Cortex of kidney (tissue), 1 donor: Measurements from ENCODE around the gene PCBP2.
A peak's percentile ranks its signal among the peaks of the same experiment; 100 is the strongest.
"Not testable (repeated sequence)": the region's sequence is repeated elsewhere in the genome, so short reads cannot be mapped to it uniquely, and the experiment has no call there.

Experiments used
- DNase-seq: peaks from one replicate; lab custom pipeline; 2025; lab: John Stamatoyannopoulos, UW

Gene PCBP2

DNA sequence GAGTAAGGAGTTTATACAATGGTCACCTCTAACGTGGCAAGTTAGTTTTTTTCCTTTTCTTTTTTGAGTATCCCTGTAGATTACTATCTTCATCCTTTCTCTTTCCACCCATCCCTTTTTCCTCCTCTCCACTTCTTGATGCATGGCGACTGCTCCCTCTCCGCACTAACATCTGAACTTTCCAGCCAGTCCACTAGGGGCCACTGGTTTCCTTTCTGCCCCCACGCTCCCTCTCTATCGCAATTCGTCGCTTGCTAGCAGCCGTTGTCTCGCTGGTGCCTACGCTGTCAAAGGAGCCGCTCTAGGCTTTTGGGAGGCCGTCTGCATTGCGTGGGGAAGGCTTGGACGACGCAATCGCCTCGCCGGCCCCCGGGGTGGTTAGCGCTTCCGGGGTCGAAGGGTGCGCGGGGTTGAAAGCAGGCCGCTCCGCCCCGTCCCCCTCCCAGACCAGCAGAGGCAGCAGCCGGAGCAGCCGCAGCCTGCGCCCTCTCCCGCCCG lies at the start of gene PCBP2:
Gene PCBP2, plus strand, starts transcription at position 442 of the 498 bp plus-strand sequence. CDS start 2,699 bp downstream, outside the sequence.
- peak; percentile 95 for DNase-seq

DNA sequence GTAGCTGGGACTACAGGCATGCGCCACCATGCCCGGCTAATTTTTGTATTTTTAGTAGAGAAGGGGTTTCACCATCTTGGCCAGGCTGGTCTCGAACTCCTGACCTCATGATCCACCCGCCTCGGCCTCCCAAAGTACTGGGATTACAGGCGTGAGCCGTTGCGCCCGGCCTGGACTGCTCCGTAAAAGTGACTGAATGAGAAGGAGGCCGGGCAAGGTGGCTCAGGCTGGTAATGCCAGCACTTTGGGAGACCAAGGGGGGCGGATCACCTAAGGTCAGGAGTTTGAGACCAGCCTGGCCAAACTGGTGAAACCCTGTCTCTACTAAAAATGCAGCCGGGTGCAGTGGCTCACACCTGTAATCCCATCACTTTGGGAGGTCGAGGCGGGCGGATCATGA lies 49.6 kb upstream of the PCBP2 start:
- DNase-seq: not testable (repeated sequence)

DNA sequence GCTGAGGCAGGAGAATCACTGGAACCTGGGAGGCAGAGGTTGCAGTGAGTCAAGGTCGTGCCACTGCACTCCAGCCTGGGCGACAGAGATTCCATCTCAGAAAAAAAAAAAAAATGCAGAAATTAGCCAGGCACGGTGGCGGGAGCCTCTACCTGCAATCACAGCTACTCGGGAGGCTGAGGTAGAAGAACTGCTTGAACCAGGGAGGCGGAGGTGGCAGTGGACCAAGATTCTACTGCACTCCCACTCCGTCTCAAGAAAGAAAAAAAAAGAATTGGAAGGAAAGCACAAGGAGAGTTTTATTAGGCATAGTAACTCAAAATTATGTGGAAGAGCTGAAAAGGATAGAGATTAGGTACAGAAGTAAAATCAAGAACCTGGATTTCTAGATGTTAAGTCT lies 49.0 kb upstream of the PCBP2 start:
- DNase-seq: no peak

DNA sequence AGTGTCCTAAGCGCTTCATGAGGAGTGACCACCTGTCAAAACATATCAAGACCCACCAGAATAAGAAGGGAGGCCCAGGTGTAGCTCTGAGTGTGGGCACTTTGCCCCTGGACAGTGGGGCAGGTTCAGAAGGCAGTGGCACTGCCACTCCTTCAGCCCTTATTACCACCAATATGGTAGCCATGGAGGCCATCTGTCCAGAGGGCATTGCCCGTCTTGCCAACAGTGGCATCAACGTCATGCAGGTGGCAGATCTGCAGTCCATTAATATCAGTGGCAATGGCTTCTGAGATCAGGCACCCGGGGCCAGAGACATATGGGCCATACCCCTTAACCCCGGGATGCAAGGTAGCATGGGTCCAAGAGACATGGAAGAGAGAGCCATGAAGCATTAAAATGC lies 41.0 kb upstream of the PCBP2 start:
- DNase-seq: no peak

DNA sequence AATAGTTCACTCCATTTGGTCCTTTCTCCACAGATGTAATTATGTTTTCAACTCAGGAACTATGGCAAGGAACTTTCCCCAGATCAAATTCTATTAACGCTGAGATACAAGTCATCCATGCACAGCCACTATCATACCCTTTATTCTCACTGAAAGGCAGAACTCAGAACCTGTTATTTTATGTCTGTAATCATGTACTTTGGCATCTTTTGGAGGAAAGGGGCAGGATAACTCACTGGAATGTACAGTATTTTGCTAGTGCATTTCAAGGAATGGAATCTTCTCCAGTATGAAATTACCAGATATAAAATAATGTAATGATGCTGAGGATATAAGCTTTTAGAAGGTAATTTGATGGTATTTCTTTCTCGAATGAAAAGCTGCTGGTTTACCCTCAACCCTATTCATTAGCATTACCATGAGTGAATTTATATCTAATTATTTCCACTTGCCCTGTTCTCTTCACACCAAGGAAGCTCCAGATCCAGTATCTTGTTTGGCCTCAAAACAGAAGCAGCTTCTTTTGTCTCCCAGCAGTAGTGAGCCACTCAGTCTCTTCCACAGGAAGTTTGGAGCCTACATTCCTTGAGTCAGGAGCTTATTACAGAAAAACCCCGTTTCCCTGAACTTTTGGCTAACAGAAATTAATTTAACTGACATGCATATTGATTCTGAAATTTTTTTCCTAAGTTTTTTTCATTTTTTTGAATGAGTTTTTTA lies 38.3 kb upstream of the PCBP2 start:
- DNase-seq: no peak

DNA sequence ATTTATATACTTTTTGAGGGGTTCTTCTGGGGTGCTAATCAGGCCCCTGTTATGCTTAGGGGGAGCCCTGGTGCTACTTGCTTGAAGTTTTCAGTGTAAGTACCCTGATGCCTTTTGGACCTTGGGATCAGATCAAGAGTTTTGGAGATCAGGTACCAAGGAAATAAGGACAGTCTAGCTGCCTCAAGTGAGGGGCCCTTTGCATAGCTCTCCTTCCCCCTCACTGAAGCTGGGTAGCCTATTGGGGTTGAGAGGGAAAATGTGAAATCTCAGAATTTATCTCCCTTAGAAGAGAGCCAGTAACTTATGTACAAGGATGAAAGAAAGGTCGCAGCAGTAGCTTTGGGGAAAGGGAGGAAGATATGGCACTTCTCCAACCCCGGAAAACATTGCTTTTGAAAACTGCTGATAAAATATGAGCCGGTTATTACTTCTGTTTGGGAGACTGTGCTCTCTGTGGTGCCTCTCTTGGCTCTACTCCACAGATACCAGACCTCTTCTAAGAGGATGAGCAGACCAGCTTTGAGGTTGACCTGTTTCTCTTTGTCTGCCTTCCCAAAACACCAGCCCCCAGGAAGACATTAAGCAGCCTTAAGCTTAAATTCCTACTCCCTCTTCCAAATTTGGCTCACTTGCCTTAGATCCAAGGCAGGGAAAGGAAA lies 37.0 kb upstream of the PCBP2 start:
- no peak for DNase-seq

DNA sequence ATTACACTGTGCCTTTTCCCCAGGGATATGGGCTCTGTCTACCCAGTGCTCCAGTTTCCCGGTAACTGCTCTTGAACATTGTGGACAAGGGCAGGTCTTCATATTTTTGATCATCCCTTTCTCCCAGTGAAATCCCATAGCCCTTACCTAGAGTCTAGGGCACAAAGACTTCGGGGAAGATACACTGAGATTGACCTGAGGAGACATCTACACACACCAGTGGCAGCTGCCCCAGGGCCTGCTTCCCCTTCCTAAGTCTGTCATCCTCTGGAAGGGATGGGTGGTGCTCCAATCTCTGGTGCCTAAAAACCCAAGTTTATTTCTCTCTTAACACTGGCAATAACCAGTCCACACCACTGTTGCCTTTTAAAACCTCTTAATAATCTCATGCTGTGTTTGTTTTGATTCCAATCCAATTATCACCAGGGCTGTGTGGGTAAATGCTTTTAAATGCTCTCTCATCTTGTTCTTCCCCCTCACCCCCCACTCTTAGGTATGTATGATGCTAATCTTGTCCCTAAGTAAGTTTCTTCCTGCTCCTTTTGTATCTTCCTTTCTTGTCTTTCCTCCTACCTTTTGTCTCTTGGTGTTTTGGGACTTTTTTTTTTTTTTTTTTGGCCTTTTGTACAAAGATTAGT lies 36.0 kb upstream of the PCBP2 start:
- DNase-seq: not testable (repeated sequence)

DNA sequence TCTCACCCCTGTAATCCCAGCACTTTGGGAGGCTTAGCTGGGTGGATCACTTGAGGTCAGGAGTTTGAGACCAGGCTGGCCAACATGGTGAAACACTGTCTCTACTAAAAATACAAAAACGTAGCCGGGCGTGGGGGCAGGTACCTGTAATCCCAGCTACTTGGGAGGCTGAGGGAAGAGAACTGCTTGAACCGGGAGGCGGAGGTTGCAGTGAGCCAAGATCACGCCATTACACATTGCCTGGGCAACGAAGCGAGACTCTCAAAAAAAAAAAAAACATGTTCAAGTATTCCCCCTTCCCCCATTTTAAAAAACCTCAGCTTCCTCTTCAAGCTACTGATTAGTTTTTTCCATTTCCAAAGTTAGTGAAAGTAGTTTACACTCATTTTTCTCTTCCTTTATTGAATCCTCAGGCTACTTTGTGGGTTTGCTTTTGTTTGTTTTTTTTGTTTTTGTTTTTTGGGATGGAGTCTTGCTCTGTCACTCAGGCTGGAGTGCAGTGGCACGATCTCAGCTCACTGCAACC lies 34.5 kb upstream of the PCBP2 start:
- DNase-seq: not testable (repeated sequence)

DNA sequence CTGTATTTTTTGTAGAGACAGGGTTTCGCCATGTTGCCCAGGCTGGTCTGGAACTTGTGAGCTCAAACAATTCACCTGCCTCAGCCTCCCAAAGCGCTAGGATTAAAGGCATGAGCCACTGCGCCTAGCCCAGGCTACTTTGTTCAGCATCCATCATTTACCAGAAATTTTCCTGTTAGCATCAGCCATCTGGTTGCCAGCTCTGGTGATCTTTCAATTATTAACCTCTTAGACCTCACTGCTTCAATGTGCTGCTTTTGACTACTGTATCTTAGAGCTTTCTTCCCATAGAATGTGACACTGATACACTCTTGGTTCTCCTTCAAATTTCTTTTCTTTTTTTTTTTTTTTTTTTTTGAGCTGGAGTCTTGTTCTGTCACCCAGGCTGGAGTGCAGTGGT lies 33.7 kb upstream of the PCBP2 start:
- DNase-seq: no peak

DNA sequence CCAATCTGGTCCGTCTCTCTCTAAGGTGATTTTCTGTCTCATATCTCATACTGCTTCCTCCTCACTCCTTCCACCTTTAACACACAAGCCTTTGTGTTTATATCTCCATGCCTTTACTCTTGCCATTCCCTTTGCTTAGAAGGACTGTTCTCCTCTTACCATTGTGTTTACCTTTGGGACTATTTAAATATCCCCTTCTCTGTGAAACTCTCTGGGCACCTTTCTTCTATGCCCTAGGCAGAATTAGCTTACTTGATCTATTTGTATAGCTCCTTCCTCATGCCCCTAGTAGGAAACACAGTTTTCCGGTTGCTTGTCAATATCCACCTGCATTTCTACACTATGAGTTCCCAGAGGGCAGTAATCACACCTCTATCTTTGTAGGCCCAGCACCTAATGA lies 32.1 kb upstream of the PCBP2 start:
- DNase-seq: no peak

DNA sequence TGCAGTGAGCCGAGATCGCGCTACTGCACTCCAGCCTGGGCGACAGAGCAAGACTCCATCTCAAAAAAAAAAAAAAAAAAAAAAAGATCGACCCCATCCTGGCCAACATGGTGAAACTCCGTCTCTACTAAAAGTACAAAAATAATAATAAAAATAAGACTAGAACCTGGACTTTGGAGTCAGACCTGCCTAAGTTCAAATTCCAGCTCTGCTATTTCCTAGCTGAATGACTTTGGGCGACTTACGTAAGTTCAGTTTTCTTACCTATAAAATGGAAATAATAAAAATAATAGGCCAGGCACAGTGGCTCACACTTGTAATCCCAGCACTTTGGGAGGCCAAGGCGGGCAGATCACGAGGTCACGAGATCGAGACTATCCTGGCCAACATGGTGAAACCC lies 29.7 kb upstream of the PCBP2 start:
- not testable (repeated sequence) for DNase-seq

DNA sequence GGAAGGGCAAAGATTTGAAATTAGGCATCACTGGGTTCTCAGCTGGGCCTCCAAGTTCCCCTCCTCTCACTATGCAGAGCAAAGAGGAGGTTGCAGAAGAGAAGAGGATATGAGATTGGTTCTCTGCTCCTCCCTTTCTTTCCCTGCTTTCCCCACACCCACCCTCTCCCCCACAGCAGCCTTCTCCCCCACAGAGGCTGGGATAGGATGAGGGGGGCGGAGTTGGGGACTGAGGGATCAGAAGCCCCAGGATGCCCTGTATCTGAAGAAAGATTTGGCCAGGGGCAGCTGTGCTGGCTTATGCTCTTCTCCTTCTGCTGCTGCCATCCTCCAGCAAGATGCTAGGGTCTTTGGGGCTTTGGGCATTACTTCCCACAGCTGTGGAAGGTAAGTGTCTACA lies 28.3 kb upstream of the PCBP2 start, which contains the start of gene AMHR2:
Gene AMHR2, plus strand, starts transcription at position 259 of the 400 bp plus-strand sequence. Its CDS starts 80 bp downstream, at position 339.
- no peak for DNase-seq

DNA sequence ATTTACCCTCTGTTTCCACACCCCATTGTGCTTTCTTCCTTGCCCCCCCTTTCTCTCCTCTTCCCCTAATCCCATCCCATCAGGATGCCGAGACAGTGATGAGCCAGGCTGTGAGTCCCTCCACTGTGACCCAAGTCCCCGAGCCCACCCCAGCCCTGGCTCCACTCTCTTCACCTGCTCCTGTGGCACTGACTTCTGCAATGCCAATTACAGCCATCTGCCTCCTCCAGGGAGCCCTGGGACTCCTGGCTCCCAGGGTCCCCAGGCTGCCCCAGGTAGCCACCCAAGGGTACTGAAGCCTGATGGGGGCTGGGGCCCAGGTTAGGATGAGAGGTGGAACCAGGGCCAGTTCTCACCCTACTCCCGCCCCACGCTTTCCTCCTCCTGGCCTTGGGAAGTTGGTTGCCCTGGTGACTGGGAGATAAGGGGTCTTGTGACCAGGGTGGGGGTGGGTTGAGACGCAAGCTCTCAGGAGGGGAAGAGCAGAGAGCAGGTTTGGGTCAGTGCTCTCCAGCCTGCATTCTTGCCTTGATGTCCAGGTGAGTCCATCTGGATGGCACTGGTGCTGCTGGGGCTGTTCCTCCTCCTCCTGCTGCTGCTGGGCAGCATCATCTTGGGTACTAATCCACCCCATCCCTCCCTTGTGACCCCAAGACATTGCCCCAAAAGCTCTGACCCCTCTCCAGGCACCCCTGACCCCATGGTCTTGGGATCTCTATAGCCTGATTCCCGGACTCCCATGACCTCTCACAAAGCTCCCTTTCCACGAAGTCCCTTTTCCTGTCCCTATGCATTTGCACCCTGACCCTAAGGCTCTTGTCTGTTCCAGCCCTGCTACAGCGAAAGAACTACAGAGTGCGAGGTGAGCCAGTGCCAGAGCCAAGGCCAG lies 27.0 kb upstream of the PCBP2 start:
- DNase-seq: no peak

DNA sequence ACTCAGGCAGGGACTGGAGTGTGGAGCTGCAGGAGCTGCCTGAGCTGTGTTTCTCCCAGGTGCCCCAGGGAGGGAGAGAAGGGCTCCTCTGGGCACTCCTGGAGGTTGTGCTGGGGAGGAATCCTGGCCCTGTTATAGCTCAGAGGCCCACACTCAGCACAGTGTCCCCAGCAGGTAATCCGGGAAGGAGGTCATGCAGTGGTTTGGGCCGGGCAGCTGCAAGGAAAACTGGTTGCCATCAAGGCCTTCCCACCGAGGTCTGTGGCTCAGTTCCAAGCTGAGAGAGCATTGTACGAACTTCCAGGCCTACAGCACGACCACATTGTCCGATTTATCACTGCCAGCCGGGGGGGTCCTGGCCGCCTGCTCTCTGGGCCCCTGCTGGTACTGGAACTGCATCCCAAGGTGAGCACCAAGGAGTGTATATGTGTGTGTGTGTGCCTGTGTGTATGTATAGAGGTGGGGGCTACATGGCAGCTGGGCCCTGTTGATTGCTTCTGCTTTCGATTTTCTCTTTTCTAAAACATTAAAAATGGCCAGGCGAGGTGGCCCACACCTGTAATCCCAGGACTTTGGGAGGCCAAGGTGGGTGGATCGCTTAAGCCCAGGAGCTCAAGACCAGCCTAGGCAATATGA lies 26.3 kb upstream of the PCBP2 start:
- DNase-seq: no peak

DNA sequence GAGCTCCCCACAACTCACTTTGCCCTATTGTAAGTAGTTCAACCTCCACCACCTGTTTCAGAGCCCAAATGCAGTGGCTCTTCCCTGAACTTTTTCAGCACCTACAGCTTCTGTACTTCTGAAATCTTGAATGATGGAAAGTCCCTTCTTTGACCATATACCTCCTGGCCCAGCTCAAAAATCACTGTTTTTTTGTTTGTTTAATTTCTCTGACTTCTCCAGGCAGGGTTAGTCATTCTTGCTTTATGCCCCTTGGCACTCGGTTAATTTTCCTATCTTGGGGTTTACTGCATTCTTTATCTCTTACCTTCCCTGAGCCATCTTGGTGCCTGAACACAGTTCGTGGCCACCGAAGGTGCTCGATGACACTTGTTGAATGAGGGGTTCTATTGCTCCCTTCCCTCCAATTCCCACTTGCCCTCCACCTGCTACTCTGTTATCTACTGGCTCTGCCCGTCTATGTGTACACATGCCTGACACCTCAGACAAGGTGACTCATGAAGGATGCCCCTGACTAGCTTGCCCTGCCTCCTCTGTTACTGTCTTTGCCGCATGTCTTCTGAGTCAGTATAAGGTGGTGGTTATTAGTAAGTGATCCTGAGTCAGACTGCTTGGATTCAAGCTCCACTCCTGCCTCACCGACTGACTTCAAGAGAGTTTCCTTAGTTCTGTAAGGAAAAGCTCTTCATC lies 23.9 kb upstream of the PCBP2 start:
- no peak for DNase-seq

DNA sequence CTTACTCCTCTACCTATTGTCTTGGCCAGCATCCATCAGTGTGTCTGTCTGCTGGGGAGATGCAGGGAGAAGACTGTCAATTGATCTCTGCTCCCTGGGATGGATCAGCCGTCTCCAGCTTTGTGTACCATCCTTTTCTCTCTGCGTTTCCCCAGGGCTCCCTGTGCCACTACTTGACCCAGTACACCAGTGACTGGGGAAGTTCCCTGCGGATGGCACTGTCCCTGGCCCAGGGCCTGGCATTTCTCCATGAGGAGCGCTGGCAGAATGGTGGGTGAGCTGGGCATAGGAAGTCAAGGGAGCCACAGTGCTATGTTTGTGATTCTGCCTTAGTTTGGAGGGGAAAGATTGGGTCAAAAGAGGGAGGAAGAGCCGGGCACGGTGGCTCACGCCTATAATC lies 23.2 kb upstream of the PCBP2 start:
- DNase-seq: no peak

DNA sequence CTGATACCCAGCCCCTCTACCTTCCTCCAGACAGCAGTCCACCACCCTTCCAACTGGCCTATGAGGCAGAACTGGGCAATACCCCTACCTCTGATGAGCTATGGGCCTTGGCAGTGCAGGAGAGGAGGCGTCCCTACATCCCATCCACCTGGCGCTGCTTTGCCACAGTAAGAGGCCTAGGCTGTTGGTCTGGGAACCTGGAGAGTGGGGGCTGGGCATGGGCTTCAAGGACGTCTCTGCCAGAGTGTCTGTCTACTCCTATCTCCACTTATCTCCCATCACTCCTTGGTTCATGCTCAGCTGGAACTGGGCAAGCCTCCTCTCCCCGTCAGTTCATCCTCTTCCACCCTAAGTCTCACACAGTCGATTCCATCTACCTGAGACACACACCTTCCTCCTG lies 21.8 kb upstream of the PCBP2 start:
- DNase-seq: no peak

DNA sequence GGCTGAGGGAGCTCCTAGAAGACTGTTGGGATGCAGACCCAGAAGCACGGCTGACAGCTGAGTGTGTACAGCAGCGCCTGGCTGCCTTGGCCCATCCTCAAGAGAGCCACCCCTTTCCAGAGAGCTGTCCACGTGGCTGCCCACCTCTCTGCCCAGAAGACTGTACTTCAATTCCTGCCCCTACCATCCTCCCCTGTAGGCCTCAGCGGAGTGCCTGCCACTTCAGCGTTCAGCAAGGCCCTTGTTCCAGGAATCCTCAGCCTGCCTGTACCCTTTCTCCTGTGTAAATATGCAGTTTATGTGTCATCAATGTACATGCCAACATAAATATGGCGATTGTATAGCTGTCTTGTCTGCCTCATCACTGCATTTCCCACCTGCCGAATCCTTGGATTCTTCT lies 20.7 kb upstream of the PCBP2 start:
- DNase-seq: no peak

DNA sequence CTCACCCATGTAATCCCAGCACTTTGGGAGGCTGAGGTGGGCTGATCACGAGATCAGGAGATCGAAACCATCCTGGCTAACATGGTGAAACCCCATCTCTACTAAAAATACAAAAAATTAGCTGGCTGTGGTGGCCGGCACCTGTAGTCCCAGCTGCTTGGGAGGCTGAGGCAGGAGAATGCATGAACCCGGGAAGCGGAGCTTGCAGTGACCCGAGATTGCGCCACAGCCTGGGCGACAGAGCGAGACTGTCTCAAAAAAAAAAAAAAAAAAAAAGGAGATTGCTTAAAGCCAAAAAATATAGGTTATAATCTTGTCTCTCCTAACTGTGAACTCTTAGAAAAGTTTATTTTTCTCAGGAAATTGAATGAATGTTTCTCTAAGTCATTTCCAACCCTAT lies 16.6 kb upstream of the PCBP2 start:
- not testable (repeated sequence) for DNase-seq

DNA sequence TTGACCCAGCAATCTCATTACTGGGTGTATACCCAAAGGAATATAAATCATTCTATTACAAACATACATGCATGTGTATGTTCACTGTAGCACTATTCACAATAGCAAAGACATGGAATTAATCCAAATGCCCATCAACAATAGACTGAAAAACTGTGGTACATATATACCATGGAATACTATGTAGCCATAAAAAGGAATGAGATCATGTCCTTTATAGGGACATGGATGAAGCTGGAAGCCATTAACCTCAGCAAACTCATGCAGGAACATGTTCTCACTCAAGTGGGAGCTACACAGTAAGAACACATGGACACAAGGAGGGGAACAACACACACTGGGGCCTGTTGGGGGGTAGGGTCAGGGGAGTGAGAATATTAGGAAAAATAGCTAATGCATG lies 12.3 kb upstream of the PCBP2 start:
- DNase-seq: not testable (repeated sequence)
